IMR-90 (cell line): ENCODE data around the gene ZNF598. TPM values are rescaled to one million over a fixed set of nuclear protein-coding genes. Genes with fewer than 3 reads are reported as not detected.

Experiments used
- ATAC-seq: fragments of 200-7000 bp; cut with Tn5 transposase; 2 replicates; pipeline ENCODE4 v1.9.1; 2020; ENCODE audit warnings: low read depth, mild to moderate bottlenecking, moderate library complexity
- BruUV-seq: library from RNA; stranded (reverse); fragments of 400-500 nt; replicated peaks from 2 replicates; lab custom pipeline; 2021; lab: Mats Ljungman, UMichigan
- CTCF ChIA-PET: fragments of 300-600 bp; formaldehyde crosslinking; extraction: SDS; loops from one replicate; lab custom pipeline; 2021; ENCODE audit warnings: antibody characterized with exemption; lab: Yijun Ruan, JAX
- POLR2A ChIA-PET: fragments of 300-600 bp; sonication (Branson Sonifier 250); formaldehyde crosslinking; loops from one replicate; lab custom pipeline; 2022; ENCODE audit warnings: antibody characterized with exemption; ENCODE audit not compliant: unreplicated experiment; lab: Charles Lee
- DNase-seq: peaks from one replicate; pipeline ENCODE4 v3.0.0; 2013
- H2AFZ ChIP-seq: replicated peaks from 2 replicates; pipeline ENCODE3; 2013; ENCODE audit warnings: low read length, mild to moderate bottlenecking; ENCODE audit not compliant: poor library complexity
- H2AK5ac ChIP-seq: 2 replicates; pipeline ENCODE4 v1.6.1; 2013; ENCODE audit warnings: low read depth, low read length, inconsistent platforms
- H2AK9ac ChIP-seq: replicated peaks from 2 replicates; pipeline ENCODE3; 2013; ENCODE audit warnings: mild to moderate bottlenecking, low read depth, low read length, moderate library complexity; ENCODE audit not compliant: poor library complexity
- H2BK120ac ChIP-seq: 2 replicates; pipeline ENCODE4 v1.6.1; 2013; ENCODE audit warnings: low read depth, low read length, inconsistent platforms
- H2BK15ac ChIP-seq: 3 replicates; pipeline ENCODE4 v1.6.1; 2013; ENCODE audit warnings: low read depth, low read length, inconsistent platforms
- H2BK20ac ChIP-seq: 2 replicates; pipeline ENCODE4 v1.6.1; 2013; ENCODE audit warnings: low read depth, mild to moderate bottlenecking, inconsistent platforms, low read length, moderate library complexity
- H2BK5ac ChIP-seq: 2 replicates; pipeline ENCODE4 v1.6.1; 2013; ENCODE audit warnings: mild to moderate bottlenecking, low read depth, low read length, inconsistent platforms; ENCODE audit not compliant: poor library complexity, severe bottlenecking
- H3K14ac ChIP-seq: replicated peaks from 2 replicates; pipeline ENCODE4 v1.6.1; 2013; ENCODE audit warnings: low read depth, low read length, inconsistent platforms
- H3K18ac ChIP-seq: 2 replicates; pipeline ENCODE4 v1.6.1; 2013; ENCODE audit warnings: low read depth, low read length, control low read depth
- H3K23ac ChIP-seq: 2 replicates; pipeline ENCODE4 v1.6.1; 2013; ENCODE audit warnings: low read depth, low read length, inconsistent platforms
- H3K27ac ChIP-seq: 2 replicates; pipeline ENCODE4 v1.5.1; 2013; ENCODE audit warnings: mild to moderate bottlenecking, control low read depth, low read length; ENCODE audit not compliant: insufficient read depth
- H3K27me3 ChIP-seq: 2 replicates; pipeline ENCODE4 v1.6.1; 2013; ENCODE audit warnings: low read length; ENCODE audit not compliant: control insufficient read depth, insufficient read depth
- H3K36me3 ChIP-seq: 2 replicates; pipeline ENCODE4 v1.6.1; 2013; ENCODE audit warnings: low read length, mixed read lengths; ENCODE audit not compliant: control insufficient read depth, insufficient read depth
- H3K4ac ChIP-seq: 2 replicates; pipeline ENCODE4 v1.6.1; 2013; ENCODE audit warnings: low read depth, low read length, inconsistent platforms
- H3K4me1 ChIP-seq: 2 replicates; pipeline ENCODE4 v1.6.1; 2013; ENCODE audit warnings: low read length, mixed read lengths; ENCODE audit not compliant: control insufficient read depth, insufficient read depth
- H3K4me2 ChIP-seq: 2 replicates; pipeline ENCODE4 v1.6.1; 2013; ENCODE audit warnings: low read depth, mild to moderate bottlenecking, control low read depth, low read length, moderate library complexity
- H3K4me3 ChIP-seq: 2 replicates; pipeline ENCODE4 v1.5.1; 2013; ENCODE audit warnings: low read depth, mild to moderate bottlenecking, control low read depth, low read length, moderate library complexity; ENCODE audit not compliant: insufficient read depth
- H3K56ac ChIP-seq: 2 replicates; pipeline ENCODE4 v1.6.1; 2013; ENCODE audit warnings: low read length, inconsistent platforms; ENCODE audit not compliant: insufficient read depth; ENCODE audit errors: extremely low read depth
- H3K79me1 ChIP-seq, 2 experiments: 2 replicates each; pipeline ENCODE4 v1.6.1; 2013; ENCODE audit warnings: low read length in 2 of 2, inconsistent platforms in 1 of 2, low read depth in 1 of 2
- H3K9ac ChIP-seq: 2 replicates; pipeline ENCODE4 v1.6.1; 2013; ENCODE audit warnings: low read depth, low read length, control low read depth
- H3K9me1 ChIP-seq: 2 replicates; pipeline ENCODE4 v1.6.1; 2013; ENCODE audit warnings: low read length, inconsistent platforms; ENCODE audit not compliant: insufficient read depth
- H3K9me3 ChIP-seq: 2 replicates; pipeline ENCODE4 v1.6.1; 2013; ENCODE audit warnings: low read length; ENCODE audit not compliant: control insufficient read depth, insufficient read depth
- H4K20me1 ChIP-seq: 2 replicates; pipeline ENCODE4 v1.6.1; 2013; ENCODE audit warnings: low read length, inconsistent platforms; ENCODE audit not compliant: insufficient read depth
- H4K5ac ChIP-seq: 2 replicates; pipeline ENCODE4 v1.6.1; 2013; ENCODE audit warnings: mild to moderate bottlenecking, low read depth, low read length, control low read depth
- H4K8ac ChIP-seq, 2 experiments: 2 replicates each; pipeline ENCODE4 v1.6.1; 2013; ENCODE audit warnings: low read depth in 2 of 2, low read length in 2 of 2, control low read depth in 1 of 2, inconsistent platforms in 1 of 2
- H4K91ac ChIP-seq: 2 replicates; pipeline ENCODE4 v1.6.1; 2013; ENCODE audit warnings: low read depth, low read length, inconsistent platforms; ENCODE audit not compliant: insufficient read depth
- MAZ ChIP-seq: IDR thresholded peaks from 2 replicates; pipeline ENCODE4 v1.6.1; 2012; ENCODE audit warnings: low read depth, mild to moderate bottlenecking, low read length, improper control_type of control experiment, moderate library complexity, borderline replicate concordance
- WGBS, 2 experiments: methylation state at CpG; one replicate each; pipeline versions ENCODE4 v1.1.5 to v1.1.7; 2013; ENCODE audit warnings: missing lambda C conversion rate in 2 of 2; ENCODE audit not compliant: insufficient read length in 1 of 2; ENCODE audit errors: extremely low coverage in 2 of 2; 5-methylcytosine and 5-hydroxymethylcytosine counted together
- dilution Hi-C: fragments of 300-500 bp; cut with HindIII; formaldehyde crosslinking; loops from one replicate; pipeline ENCODE4 v1.14.3; 2018; ENCODE audit warnings: low sequenced_read_pairs; ENCODE audit not compliant: unreplicated experiment
- in situ Hi-C: fragments of 300-500 bp; cut with MboI; formaldehyde crosslinking; loops from 3 replicates; pipeline ENCODE4 v1.14.3; 2019; ENCODE audit warnings: low sequenced_read_pairs, inconsistent platforms, mixed read lengths
- intact Hi-C: fragments of 100-400 bp; cut with micrococcal nuclease; formaldehyde crosslinking; loops from 2 replicates; pipeline ENCODE4 v1.10.0; 2022
- polyA plus RNA-seq, 3 experiments: library from polyadenylated mRNA; depleted of rRNA; stranded (reverse); fragments of >200 nt; gene quantifications; 2 replicates each; pipeline ENCODE4 v1.2.3, GENCODE V29; 2012; ENCODE audit warnings: low replicate concordance in 1 of 3
- total RNA-seq: library from RNA; depleted of rRNA; stranded (reverse); fragments of >200 nt; gene quantifications from 2 replicates; pipeline ENCODE4 v1.2.3, GENCODE V29; 2012
- TF ChIP-seq, protein P1 (sequence below): conservative IDR thresholded peaks from 2 replicates; pipeline ENCODE4 v1.5.1; 2012; ENCODE audit warnings: mild to moderate bottlenecking, low read depth, low read length, improper control_type of control experiment

Gene ZNF598
- total and polyA plus RNA-seq, 2 of the 4 experiments (the other 2 are of a cell fraction): 3.4 to 36.4 TPM

DNA sequence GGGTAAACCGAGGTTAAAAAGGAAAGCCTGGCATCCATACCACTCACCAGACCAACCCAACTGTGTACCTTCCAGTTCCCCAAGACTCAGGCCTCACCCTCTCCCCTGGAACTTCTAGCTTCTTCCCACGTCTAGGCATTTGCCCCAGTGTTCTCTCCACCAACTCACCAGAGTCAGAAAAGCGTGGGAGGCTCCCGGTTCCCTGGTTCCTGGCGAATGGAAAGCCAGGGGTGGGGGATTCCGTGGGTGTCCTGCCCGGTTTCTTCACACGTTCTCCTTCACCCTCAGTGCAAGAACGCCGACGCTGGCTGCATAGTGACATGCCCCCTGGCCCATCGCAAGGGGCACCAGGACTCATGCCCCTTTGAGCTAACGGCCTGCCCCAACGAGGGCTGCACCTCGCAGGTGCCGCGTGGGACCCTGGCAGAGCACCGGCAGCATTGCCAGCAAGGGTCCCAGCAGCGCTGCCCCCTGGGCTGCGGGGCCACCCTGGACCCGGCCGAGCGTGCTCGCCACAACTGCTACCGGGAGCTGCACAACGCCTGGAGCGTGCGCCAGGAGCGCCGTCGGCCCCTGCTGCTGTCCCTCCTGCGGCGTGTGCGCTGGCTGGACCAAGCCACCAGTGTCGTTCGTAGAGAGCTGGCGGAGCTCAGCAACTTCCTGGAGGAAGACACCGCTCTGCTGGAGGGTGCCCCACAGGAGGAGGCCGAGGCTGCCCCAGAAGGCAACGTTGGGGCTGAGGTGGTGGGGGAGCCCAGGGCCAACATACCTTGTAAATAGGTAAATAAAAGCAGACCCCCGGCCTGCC is 41.3 kb downstream of the ZNF598 start:
- Histone ChIP-seq H3K4me3 (no peak overlapping the region), H3K14ac (no peak overlapping the region), H2AFZ (no peak overlapping the region), H4K8ac (no peak overlapping the region), H4K5ac (no peak overlapping the region), H2BK120ac (no peak overlapping the region), H3K18ac (no peak overlapping the region), H2BK15ac (no peak overlapping the region), H3K23ac (no peak overlapping the region), H3K4me1 (peaks cover 11% of the 10 kb centered on the region), H2BK20ac (no peak overlapping the region), H3K56ac (no peak overlapping the region), H3K9me3 (no peaks in the 10 kb centered on the region), H4K20me1 (peaks cover 13% of the 10 kb centered on the region), H3K27ac (no peak overlapping the region), H3K9ac (no peak overlapping the region), H2BK5ac (no peak overlapping the region), H2AK5ac (no peak overlapping the region), H4K91ac (no peak overlapping the region), H3K4me2 (no peak overlapping the region), H3K79me1 (peaks cover 9 to 54% of the 10 kb centered on the region in 2 experiments), H3K27me3 (no peaks in the 10 kb centered on the region), H3K9me1 (peaks cover 3% of the 10 kb centered on the region; the same call in 1 of the 2 replicates), H2AK9ac (no peak overlapping the region), H3K36me3 (peaks cover 6% of the 10 kb centered on the region), H3K4ac (no peak overlapping the region)
- DNase-seq: no peak
- intact Hi-C loops (no loop called here), in situ Hi-C loops (no loop called here), dilution Hi-C loops (no loop called here)
- ChIA-PET CTCF (no interaction called here), POLR2A (no interaction called here)
- WGBS, 2 experiments: 97% methylated on average over 16 of the region's 41 CpGs; no CpG with 5 or more reads in 1 of the 2 experiments
- TF ChIP-seq, protein P1, sequence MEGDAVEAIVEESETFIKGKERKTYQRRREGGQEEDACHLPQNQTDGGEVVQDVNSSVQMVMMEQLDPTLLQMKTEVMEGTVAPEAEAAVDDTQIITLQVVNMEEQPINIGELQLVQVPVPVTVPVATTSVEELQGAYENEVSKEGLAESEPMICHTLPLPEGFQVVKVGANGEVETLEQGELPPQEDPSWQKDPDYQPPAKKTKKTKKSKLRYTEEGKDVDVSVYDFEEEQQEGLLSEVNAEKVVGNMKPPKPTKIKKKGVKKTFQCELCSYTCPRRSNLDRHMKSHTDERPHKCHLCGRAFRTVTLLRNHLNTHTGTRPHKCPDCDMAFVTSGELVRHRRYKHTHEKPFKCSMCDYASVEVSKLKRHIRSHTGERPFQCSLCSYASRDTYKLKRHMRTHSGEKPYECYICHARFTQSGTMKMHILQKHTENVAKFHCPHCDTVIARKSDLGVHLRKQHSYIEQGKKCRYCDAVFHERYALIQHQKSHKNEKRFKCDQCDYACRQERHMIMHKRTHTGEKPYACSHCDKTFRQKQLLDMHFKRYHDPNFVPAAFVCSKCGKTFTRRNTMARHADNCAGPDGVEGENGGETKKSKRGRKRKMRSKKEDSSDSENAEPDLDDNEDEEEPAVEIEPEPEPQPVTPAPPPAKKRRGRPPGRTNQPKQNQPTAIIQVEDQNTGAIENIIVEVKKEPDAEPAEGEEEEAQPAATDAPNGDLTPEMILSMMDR: no peak
- no peak for TF ChIP-seq MAZ
- ATAC-seq: no peak
- BruUV-seq: no TSS peak
